ENCODE data around the gene KREMEN1. TPM values are rescaled to one million over a fixed set of nuclear protein-coding genes. Genes with fewer than 3 reads are reported as not detected.

Gene KREMEN1
- total and polyA plus RNA-seq, 2 experiments from 2014 or later, result 1.8 to 3.8 TPM

- TF ChIP-seq ZNF114 (CRISPR knock-in tag; IDR thresholded peaks at IDR 0.05), result no peak
- TF ChIP-seq STAT1 (IDR thresholded peaks at IDR 0.05; ENCODE audit: unreplicated experiment), result no peak
- no peak for TF ChIP-seq CREB1 (CRISPR knock-in tag; IDR thresholded peaks at IDR 0.05; ENCODE audit: low read depth)
- Mint-ChIP-seq H3K36me3 (ENCODE audit: low read depth) (no peaks in the 10 kb centered on the region), H3K4me3 (no peak overlapping the region), H3K27me3 (ENCODE audit: insufficient read depth, low read depth, poor library complexity) (peaks cover 3% of the 10 kb centered on the region), H3K9me3 (no peaks in the 10 kb centered on the region), H3K27ac (no peak overlapping the region), H3K4me1 (peaks cover 9% of the 10 kb centered on the region; the same call in 2 of the 3 replicates)
- no peak overlapping the region for H3K4me3 ChIP-seq
- no peak overlapping the region for H2AFZ ChIP-seq
- no peaks in the 10 kb centered on the region for H3K9me2 ChIP-seq (ENCODE audit: insufficient read depth)
- H3K27me3 ChIP-seq (ENCODE audit: insufficient read depth), result no peaks in the 10 kb centered on the region
- H3K27ac ChIP-seq (ENCODE audit: low read depth), result no peak overlapping the region
- H3K4me2 ChIP-seq, result no peak overlapping the region
- ATAC-seq, result no peak
- H3K4me1 ChIP-seq (ENCODE audit: insufficient read depth), result no peaks in the 10 kb centered on the region; the same call in 1 of the 2 replicates
- no peak for DNase-seq (ENCODE audit: low spot score)
- no peaks in the 10 kb centered on the region for H4K20me1 ChIP-seq (replicated peaks; ENCODE audit: insufficient read depth)
- no peaks in the 10 kb centered on the region for H3K79me2 ChIP-seq (replicated peaks; ENCODE audit: insufficient read depth)
- no peaks in the 10 kb centered on the region for H3F3A ChIP-seq (replicated peaks; ENCODE audit: low read depth)
- no peaks in the 10 kb centered on the region for H3K36me3 ChIP-seq (ENCODE audit: insufficient read depth)
These were observed 113.5 kb downstream of the KREMEN1 start for GRCh38 chr22:29186302-29186701.

- TF ChIP-seq CTCF (conservative IDR thresholded peaks at IDR 0.05; ENCODE audit: low read depth in 2 of 2), result no peak
- no peak for TF ChIP-seq JUNB (IDR thresholded peaks at IDR 0.05; ENCODE audit: unreplicated experiment)
- no peak for TF ChIP-seq ZNF331 (CRISPR knock-in tag; IDR thresholded peaks at IDR 0.05; ENCODE audit: low read depth)
- TF ChIP-seq ZNF462 (CRISPR knock-in tag; IDR thresholded peaks at IDR 0.05), result no peak
- H3K9me3 Mint-ChIP-seq, result no peaks in the 10 kb centered on the region
- no peaks in the 10 kb centered on the region for H3K9me2 ChIP-seq (ENCODE audit: insufficient read depth)
- peaks cover 9% of the 10 kb centered on the region; the same call in 2 of the 3 replicates for H3K4me1 Mint-ChIP-seq
- ATAC-seq (peak; percentile 22; the same call in 1 of the 3 replicates), DNase-seq (ENCODE audit: low spot score) (no peak)
- H3K4me1 ChIP-seq (ENCODE audit: insufficient read depth), result no peaks in the 10 kb centered on the region; the same call in 1 of the 2 replicates
- H3K79me2 ChIP-seq (replicated peaks; ENCODE audit: insufficient read depth), result no peaks in the 10 kb centered on the region
- H4K20me1 ChIP-seq (replicated peaks; ENCODE audit: insufficient read depth), result no peaks in the 10 kb centered on the region
- no peaks in the 10 kb centered on the region for H3F3A ChIP-seq (replicated peaks; ENCODE audit: low read depth)
- no peak overlapping the region for H3K4me3 ChIP-seq
- no peak overlapping the region for H3K4me2 ChIP-seq
- no peaks in the 10 kb centered on the region for H3K27me3 ChIP-seq (ENCODE audit: insufficient read depth)
- H3K27me3 Mint-ChIP-seq (ENCODE audit: insufficient read depth, low read depth, poor library complexity), result peaks cover 3% of the 10 kb centered on the region
- H3K27ac ChIP-seq (ENCODE audit: low read depth), result no peak overlapping the region
- no peak overlapping the region for H3K4me3 Mint-ChIP-seq
- no peaks in the 10 kb centered on the region for H3K36me3 Mint-ChIP-seq (ENCODE audit: low read depth)
- H3K27ac Mint-ChIP-seq, result no peak overlapping the region
- 0 out of 2 replicates have a peak overlapping the region, but pooled peaks have one; percentile 32 for H2AFZ ChIP-seq
- H3K36me3 ChIP-seq (ENCODE audit: insufficient read depth), result no peaks in the 10 kb centered on the region
These were observed 115.0 kb downstream of the KREMEN1 start for GRCh38 chr22:29187831-29188230.
